Stimulated activated CD4-positive, alpha-beta T cell treated with anti-CD3 and anti-CD28 coated beads, TNF-alpha, amount 100 ng/mL, for 4 hours (primary cell): Measurements from ENCODE around the gene AKAP6.

Experiments used
- DNase-seq, 3 experiments: peaks; one replicate each; pipeline ENCODE4 v3.0.0-alpha.2; 2020; ENCODE audit warnings: low read depth in 3 of 3

Gene AKAP6

DNA sequence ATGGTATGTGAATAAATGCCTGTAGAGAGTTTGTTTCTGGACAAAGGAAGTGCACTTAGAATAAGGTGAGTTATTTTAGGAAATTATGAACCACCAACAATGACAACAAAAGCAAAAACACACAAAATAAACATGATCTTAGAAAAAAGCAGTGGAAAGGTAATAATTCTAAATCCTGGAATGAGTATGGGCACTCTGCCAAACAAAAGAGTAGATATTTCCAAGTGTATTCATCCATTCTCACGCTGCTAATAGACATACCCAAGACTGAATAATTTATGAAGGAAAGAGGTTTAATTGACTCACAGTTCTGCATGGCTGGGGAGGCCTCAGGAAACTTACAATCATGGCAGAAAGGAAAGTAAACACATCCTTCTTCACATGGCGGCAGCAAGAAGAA, 340.3 kb downstream of the AKAP6 start:
- DNase-seq, result no peak

DNA sequence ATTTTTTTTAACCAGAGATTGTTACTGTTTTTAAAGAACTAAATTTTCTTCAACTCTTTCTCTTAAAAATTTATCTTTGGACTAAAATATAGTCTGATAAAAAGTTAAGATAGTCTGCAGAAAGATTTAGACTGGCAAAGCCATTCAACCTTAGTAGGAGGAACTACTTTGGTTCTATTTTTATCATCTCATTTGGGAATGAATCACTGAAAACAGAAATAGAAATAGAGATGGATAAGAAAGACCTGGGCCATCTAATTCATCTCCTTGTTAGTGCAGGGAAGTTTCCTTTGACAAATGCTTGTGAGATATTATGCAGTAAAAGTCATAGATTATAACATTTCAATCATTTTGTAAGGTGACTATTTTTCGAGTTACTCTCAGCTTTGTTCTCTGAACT, 346.3 kb downstream of the AKAP6 start:
- no peak for DNase-seq

DNA sequence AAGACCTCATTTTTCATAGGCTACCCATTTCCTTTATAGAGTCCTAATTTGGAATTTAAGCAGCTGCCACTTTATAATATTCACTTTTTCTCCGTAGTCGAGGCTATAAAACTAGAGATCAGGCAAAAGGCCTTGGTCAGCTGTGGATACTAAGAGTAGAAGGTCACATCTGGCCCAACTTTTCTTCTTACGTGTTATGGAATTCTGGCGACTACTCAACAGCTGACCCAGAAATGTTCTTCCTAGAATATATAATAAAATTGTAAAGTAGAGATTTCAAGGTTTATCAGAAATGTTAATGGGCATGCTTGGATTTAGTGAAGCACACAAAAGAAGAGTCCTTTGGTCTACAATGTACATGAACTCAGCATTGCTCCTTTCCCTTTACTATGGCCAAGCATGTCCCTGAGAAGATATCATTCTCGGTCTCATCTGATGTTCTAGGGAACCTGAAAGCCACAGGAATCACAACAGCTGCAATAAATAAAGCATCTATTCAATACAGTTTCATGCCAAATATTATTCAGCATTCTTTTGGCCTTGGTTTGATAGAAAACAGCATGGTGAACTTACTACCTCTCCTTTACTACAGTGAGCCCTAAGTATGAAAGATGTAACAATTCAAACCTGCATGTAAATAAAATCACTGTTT, 348.2 kb downstream of the AKAP6 start:
- no peak for DNase-seq

DNA sequence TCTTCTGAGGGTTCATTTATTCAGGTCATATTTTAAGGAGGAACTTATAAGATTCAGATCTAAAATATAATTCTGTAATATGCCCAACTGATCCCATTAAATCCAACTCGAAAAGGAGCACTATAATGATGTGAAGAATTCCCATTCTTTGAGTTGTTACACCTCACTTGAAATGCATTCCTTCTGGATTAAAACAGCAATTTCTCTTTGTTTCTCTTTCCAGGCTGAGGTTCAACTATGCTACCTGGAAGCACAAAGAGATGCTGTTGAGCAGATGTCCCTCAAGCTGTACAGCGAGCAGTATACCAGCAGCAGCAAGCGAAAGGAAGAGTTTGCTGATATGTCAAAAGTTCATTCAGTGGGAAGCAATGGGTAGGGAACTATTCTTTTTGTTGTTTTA, 349.0 kb downstream of the AKAP6 start:
- no peak for DNase-seq

DNA sequence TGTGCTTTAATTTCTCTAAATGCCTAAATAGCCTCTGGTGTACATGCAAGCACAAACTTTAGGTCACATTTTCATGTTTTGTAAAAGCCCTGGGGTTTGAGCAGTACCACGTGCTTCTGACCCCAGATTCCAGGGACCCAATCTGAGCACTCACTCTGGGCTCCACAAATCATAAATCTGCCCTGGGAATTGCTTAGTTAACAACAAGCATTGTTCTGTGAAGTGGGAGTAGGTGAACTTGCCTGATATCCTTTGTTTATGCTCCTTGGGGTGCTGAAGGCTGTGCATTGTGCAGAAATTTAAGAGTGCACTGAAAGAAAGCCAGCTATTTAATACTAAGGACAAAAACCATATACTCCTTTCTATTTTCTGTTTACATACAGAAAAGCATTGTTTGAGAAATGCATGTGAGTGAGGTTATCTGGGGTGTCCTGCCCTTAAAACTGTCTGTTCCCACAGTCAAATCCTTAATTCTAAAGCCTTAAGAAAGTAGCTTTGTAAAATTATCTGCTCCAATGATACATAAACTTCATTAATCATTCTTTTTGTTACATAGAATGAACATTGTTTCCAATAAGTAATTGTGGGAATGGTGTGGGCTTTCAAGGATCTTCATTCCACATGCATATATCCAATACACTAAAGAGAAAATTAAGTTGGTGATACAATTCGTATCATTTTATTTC, 351.0 kb downstream of the AKAP6 start:
- DNase-seq, result no peak

DNA sequence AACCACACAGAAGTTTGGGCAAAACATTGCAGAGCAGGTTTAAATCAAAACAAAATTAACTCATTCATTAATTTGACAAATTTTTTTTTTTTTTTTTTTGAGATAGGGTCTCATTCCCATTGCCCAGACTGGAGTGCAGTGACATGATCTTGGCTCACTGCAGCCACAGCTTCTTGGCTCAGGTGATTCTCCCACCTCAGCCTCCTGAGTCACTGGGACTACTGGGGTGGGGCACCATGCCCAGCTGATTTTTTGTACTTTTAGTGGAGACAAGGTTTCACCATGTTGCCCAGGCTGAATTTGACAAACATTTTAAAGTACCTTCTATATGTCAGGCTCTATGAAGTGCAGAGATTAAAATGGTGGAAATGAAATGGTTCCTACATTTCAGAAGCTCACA, 352.5 kb downstream of the AKAP6 start:
- DNase-seq, result no peak

DNA sequence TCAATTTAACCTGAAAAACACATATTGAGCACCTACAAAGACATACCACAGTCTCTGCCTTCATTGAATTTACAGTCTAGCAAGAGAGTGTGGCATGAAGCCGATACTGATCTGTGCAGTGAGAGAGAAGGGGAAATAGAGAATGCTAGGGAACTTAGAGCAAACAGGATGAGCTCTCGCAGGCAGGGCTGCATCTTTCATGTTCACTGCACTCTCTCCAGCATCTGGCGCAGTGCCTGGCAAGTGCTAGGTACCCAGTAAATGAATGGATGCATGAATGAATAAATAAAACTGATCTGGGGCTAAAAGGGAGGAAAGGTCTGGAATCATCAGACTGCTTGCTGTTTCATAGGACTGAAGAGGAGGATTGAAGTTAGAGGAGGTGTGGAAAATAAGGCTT, 353.1 kb downstream of the AKAP6 start:
- DNase-seq, result no peak

DNA sequence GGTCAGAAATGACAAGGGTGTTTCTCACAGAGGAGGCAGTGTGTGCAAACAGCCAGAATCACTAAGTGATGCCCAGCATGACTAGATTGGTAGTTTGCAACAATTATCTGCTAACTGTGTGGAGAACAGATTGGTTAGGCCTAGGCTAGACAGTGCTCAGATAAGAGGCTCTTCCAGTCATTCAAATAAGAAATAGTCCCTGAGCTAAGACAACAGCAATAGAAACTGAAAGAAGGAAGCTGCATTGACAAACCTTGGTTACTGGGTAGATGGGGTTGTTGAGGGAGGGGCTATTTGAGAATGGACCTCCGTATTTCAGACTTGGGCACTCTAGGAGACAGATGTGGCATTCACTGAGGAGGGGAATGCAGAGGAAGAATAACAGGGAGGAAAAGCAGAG, 354.6 kb downstream of the AKAP6 start:
- no peak for DNase-seq

DNA sequence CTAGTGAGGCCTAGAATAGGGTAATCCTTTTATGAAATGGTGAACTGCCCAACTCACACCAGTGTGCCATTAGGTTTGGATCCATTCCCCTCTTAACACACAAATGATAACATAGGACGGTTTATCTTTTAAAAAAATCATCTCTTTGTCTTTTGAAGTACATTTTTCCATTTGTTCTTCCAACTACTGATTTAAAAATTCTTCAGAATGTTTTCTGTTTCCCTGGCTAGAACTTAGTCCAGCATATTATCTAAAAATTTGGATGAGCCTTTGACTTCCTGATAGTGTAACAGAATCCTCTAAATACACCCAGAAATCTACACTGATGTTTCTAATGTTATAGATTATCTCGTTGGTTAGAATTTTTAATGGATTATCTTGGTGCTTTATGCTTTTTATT, 359.8 kb downstream of the AKAP6 start:
- DNase-seq, result no peak

DNA sequence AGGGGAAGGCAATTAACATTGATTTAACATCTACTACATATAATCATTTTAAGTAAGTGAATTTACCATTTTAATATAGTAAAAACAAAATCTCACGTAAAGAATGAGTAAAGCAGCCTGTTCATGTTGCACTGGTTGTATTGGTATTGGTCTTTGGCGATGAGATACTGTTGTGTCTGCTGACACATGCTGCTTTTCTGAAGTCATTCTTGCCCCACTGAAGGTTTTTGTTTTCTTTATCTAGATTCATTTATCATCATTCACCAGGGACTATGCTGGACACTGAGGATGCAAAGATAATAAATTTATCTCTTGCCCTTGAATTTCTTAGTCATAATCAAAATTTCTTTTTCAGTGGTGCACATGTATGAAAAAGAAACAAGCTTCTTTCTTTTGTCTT, 363.3 kb downstream of the AKAP6 start:
- DNase-seq, result no peak

DNA sequence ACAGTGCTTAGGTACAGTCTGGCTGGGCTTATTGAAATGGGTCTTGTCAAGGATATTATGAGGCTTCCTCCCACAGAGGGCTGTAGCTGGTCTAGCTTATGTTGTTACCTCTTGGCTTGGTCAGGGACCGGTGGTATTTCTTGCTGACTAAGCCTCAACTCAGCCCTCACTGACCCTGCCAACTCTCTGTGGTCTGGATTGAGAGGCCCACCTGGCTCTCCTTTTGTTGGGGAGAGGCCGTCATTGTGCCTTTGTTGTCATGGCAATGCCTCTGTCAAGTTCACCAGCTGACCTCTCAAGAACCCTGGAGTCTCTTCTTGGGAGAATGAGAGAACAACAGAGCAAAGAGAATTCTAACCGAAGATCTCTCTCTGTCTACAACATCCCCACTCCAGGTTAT, 364.0 kb downstream of the AKAP6 start:
- no peak for DNase-seq

DNA sequence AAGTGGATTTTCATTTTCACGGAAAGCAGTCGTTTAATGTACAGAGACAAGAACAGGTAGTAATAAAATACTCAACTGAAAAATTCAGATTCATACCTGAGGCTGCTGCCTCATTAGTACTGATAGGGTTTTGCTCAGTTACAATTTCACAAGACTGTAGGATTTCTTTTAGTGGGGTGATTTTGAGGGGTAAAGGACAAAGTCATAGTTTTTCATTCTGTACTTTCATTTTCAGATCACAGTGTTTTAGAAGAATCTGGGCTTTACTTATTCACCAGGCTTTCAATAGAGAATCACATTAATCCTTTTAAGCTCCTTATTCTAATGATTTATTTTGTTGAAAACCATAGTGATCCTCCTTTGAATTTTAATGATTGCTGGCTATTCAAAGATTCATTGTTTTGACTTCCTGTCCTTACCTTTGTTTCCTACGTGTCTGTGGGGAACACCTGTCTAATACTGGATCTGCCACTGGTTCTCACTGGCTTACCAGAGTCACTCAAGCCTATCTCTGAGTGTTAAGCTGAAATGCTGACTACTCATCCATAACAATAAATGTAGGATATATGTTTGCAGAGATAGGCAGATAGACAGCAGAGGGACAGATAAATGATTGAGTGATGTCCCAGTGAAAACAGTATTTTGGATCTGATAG, 365.8 kb downstream of the AKAP6 start:
- no peak for DNase-seq

DNA sequence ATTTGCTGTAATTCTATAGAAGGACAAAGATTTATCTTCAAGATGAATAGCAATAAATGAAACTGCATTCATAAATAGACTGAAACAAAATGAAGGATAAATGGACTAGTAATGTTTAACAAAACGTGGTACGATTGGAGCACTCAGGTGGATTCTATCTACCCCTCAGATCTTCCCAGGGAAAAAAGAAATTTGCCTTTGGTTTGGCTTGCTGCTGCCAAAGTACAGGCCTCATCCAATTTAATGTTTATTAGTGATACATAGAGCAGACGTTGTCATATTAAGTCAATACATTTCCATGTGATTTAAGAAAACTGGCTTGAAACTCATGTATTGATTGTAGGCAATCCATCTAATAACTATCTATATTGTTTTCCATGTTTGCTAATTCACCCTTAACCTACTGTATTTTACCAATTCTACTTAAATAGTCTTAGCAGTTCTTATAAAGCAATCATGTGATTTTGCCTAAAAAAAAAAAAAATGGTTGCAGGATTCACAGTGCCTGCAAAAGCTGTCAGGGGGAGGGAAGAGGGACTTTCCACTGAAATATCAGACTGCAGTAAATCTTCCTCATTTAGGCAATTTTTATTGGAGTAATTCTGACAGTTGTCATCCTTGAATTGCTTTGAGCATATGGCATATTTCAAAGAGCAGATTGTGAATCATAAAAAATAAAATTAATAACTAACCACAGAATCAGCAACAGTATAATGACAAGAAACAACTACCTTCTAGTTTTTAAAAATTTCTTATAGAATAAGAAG, 367.4 kb downstream of the AKAP6 start:
- no peak for DNase-seq

DNA sequence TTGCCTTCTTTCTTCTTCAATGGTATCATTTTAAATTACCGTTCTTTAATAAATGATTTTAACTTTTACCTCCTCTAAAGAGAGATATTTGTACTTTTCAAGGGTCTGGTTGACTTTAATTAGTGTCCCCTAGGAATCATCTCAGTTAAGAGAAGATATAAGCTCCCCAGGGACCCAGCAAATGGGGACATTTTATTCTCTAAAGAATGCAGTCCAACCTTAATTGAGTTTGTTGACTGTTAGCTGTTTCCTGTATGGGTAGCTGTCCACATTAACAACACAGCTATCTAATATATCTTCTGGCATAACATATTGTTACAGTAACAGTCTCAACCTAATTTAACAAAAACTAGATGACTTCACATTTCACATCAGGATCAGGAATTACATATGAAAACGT, 368.0 kb downstream of the AKAP6 start:
- no peak for DNase-seq

DNA sequence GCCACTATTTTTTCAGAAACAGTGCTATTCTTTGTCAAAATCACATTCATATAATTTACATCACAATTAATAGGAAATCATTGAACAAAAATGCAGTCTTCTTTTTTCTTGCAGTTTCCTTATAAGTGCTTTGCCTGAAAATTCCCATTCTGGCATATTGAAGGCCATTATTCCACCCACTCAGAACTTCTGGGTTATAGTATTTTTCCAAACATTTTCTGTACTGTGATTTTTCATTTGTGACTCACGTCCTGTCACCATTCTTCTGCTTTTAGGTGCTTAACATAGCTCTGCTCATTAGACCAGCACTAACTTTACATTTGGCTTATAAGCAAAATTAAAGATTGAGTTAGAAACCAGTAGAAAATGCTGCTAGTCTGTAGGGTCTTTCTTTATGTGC, 368.6 kb downstream of the AKAP6 start:
- no peak for DNase-seq

DNA sequence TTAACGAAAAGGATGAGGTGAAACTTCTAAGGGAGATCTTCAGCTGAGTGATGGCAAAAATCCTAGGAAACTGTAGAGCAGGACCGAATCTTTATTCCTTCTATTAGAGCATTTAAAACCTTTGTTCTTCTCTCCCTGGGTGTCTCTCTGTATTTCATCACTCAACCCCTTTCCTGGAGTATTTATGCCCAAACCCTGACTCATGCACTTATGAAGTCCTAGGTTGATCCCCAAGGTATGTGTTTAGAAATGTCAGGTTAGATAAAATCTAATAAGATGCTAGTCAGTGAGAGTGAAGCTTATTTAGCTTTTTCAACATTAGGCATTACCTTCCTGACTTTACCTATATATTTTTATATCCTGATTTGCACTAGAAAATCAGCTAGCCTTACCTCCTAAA, 369.7 kb downstream of the AKAP6 start:
- no peak for DNase-seq

DNA sequence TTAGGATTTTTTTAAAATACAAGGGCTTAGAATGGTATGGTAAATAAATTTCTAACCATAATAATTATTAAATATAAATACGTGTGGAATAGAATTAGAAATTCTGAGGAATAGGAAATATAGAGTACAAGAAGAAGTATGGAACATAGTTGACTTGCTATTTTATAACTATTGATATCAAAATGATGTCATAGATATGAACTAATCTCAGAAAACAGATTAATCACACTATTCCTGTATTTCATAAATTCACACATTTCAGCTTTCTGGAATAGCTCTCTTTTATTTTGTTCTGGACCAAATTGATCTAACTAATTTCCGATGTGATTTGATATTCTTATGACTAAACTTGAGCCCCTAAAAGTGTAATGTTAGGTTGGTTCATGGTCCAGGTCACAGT, 372.4 kb downstream of the AKAP6 start:
- no peak for DNase-seq

DNA sequence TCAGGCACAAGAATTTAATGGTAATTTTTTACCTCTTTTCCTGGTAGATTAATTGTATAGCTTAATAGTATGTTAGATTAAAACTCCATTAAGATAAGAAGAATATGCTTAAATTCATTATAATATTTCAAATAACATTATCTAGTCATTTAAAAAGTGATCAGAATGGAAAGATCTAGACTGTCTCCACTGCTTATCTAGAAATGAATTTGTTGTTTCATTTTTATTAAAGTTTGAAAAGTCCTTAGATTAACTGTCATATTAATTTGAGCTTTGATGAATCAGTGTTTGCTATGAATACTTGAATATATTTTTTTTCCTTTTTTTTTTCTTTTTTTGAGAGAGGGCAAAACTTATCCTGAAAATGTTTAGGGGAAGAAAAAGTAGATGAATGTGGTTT, 373.0 kb downstream of the AKAP6 start:
- DNase-seq, result no peak

DNA sequence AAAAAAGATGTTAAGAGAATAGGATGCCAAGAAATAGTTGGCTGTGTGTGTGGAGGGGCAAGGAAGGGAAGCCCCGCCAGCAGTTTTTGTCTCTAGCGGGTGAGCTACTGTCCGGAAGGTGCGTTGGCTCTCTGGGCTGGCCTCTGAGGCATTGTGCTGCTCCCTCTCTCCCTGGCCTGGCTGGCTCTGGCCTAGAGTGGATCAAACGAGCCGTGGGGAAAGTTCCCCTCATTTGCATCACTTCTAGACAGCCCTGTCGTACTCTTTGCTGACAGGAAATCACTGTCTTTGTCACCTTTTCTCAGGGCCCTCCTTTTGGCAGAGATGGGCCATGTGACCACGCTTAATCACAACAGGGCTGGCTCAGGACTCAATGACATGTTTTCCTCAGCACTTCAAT, 373.5 kb downstream of the AKAP6 start:
- no peak for DNase-seq

DNA sequence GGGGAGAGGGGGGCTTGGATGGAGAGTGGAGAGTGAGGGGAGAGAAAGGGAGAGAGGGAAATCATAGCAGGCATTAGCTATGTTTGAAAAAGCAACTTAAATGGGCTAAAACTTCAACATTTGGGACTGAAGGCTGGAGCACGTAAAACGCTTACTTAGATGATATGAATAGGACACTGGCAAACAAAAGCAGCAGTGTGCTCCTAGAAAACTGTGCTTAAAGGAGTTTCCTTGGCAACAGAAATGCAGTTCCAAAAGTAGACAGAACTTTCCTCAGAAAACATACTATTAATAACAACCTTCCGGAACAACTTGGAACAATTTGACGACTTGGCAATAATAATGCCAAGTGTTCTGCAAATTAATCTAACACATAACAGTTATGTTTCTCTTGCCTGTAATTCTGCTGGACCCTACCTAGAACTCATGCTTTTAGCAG, 374.1 kb downstream of the AKAP6 start:
- DNase-seq, result no peak

DNA sequence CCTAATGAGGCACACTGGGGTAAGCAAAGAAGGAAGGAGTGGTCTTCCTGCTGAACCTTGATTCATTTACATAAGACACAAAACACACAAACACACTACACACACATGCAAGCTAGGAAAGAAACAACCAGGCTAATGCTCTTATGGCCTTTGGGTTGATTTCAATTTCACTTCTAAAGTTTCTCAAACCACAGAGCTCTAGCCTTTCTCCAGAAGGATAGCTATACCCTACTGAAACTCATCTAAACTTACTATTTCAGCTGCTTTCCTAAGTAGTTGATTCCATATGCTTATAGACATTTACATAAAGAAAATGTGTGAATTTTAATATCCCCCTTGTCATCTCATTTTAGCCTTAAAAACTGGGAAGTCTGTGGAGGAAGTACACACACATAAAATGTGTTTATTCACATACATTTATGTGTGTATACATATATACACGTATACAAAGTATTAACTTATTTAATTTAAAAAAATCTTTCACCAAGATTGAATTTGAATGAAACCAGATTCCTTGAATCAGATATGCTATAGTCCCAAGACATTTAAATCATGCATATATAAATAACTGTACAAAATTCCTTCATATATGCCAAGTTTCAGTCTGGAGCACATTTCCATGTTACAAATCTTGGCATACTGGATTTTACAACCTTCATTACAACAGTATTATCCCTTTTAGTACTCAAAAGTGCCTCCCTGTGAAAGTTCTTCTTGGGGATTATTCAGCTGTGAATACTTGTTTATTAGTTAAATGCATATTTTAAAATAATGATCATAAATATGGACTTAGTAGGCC, 377.8 kb downstream of the AKAP6 start:
- no peak for DNase-seq
